SK-N-MC (cell line): ENCODE data around the gene FAM234A.

Experiments
- EZH2 ChIP-seq: fragments of 200-600 bp; sonication (generic); IDR thresholded peaks from one replicate; pipeline ENCODE4 v1.6.1; 2017; ENCODE audit warnings: antibody characterized with exemption
- POLR2AphosphoS5 ChIP-seq: IDR thresholded peaks from 2 replicates; pipeline ENCODE4 v1.6.1; 2012; ENCODE audit warnings: mild to moderate bottlenecking, low read depth, low read length, borderline replicate concordance

- TF ChIP-seq POLR2AphosphoS5 (no peak), EZH2 (no peak)
These were observed 80.2 kb downstream of the FAM234A start for GRCh38 chr16:314795-315299.
